Keratinocyte (primary cell): ENCODE measurements around the gene WDR35.

ENCODE experiments used
- CTCF ChIP-seq, 3 experiments: IDR thresholded peaks in 1 of 3; conservative IDR thresholded peaks in 1 of 3; optimal IDR thresholded peaks in 1 of 3; 2 replicates in 2 of 3; 3 replicates in 1 of 3; pipeline versions ENCODE3 to v1.5.1; 2011; ENCODE audit warnings: low read length in 3 of 3, mild to moderate bottlenecking in 3 of 3, moderate library complexity in 2 of 3, control low read depth in 1 of 3, inconsistent platforms in 1 of 3; ENCODE audit not compliant: insufficient read depth in 2 of 3; ENCODE audit errors: extremely low read depth in 1 of 3
- EZH2 ChIP-seq: IDR thresholded peaks from one replicate; pipeline ENCODE4 v1.6.1; 2012; ENCODE audit warnings: inconsistent platforms, mild to moderate bottlenecking, low read length, moderate library complexity

GRCh38 chr2:19873014-19873413 is 116.9 kb downstream of the WDR35 start:
- no peak for TF ChIP-seq CTCF (optimal IDR thresholded peaks at IDR 0.05 in 1 of 3, IDR thresholded peaks at IDR 0.05 in 1 of 3, conservative IDR thresholded peaks at IDR 0.05 in 1 of 3; ENCODE audit: extremely low read depth in 1 of 3, insufficient read depth in 2 of 3, low read length in 3 of 3)
- no peak for TF ChIP-seq EZH2
